Endothelial cell of umbilical vein (primary cell): Measurements from ENCODE around the gene WDR86. TPM values are rescaled to one million over a fixed set of nuclear protein-coding genes. Genes with fewer than 3 reads are reported as not detected.

Experiments
- BruUV-seq: library from RNA; stranded (reverse); fragments of 400-500 nt; replicated peaks from 2 replicates; lab custom pipeline; 2021; lab: Mats Ljungman, UMichigan
- CTCF ChIA-PET: fragments of 300-600, 350-600 bp; sonication (Branson Sonifier 250); formaldehyde crosslinking; loops from one replicate; lab custom pipeline; 2021; ENCODE audit warnings: antibody characterized with exemption, inconsistent platforms; lab: Charles Lee
- POLR2A ChIA-PET: fragments of 300-600, 350-600 bp; sonication (Branson Sonifier 250); formaldehyde crosslinking; loops from one replicate; lab custom pipeline; 2021; ENCODE audit warnings: antibody characterized with exemption, inconsistent platforms; lab: Charles Lee
- DNase-seq: peaks from one replicate; pipeline ENCODE4 v3.0.0-alpha.2; 2011; ENCODE audit warnings: low read depth, low spot score
- FAIRE-seq: peaks from 2 replicates; lab custom pipeline; 2011; peaks lifted over from hg19 to GRCh38; lab: Jason Lieb, UNC
- H2AFZ ChIP-seq: 2 replicates; pipeline ENCODE4 v1.6.0; 2012; ENCODE audit warnings: low read depth, low read length, control low read depth, inconsistent platforms
- H3K27ac ChIP-seq: 2 replicates; pipeline ENCODE4 v1.5.1; 2011; ENCODE audit warnings: low read depth, mild to moderate bottlenecking, control low read depth, low read length, moderate library complexity; ENCODE audit not compliant: insufficient read depth
- H3K27me3 ChIP-seq, 2 experiments: 2 replicates each; pipeline versions ENCODE4 v1.6.0 to v1.6.1; 2011; ENCODE audit warnings: low read length in 2 of 2, mixed read lengths in 1 of 2; ENCODE audit not compliant: control insufficient read depth in 2 of 2, insufficient read depth in 2 of 2
- H3K36me3 ChIP-seq, 2 experiments: 2 replicates in 1 of 2; 3 replicates in 1 of 2; pipeline ENCODE4 v1.5.1; 2011; ENCODE audit warnings: low read length in 2 of 2, mild to moderate bottlenecking in 1 of 2, moderate library complexity in 1 of 2; ENCODE audit not compliant: control insufficient read depth in 2 of 2, insufficient read depth in 2 of 2; ENCODE audit errors: extremely low read depth in 1 of 2
- H3K4me1 ChIP-seq: 3 replicates; pipeline ENCODE4 v1.5.1; 2011; ENCODE audit warnings: mild to moderate bottlenecking, low read length; ENCODE audit not compliant: control insufficient read depth, insufficient read depth; ENCODE audit errors: extremely low read depth
- H3K4me2 ChIP-seq: 2 replicates; pipeline ENCODE4 v1.6.1; 2011; ENCODE audit warnings: low read length, control low read depth, mixed read lengths; ENCODE audit not compliant: insufficient read depth
- H3K4me3 ChIP-seq, 3 experiments: fragments of 200-600 bp in 1 of 3; sonication (generic), shearing (Covaris generic) in 1 of 3; replicated peaks in 1 of 3; 2 replicates each; pipeline ENCODE4 v1.5.1; 2011 to 2016; ENCODE audit warnings: control low read depth in 3 of 3, low read length in 3 of 3, mild to moderate bottlenecking in 2 of 3, inconsistent platforms in 1 of 3, low read depth in 1 of 3, moderate library complexity in 1 of 3; ENCODE audit not compliant: insufficient read depth in 1 of 3
- H3K79me2 ChIP-seq: 2 replicates; pipeline ENCODE4 v1.6.0; 2012; ENCODE audit warnings: low read length, inconsistent platforms; ENCODE audit not compliant: control insufficient read depth, insufficient read depth
- H3K9ac ChIP-seq: replicated peaks from 2 replicates; pipeline ENCODE3; 2011; ENCODE audit warnings: low read length, control low read depth; ENCODE audit not compliant: insufficient read depth; ENCODE audit errors: extremely low read depth
- H3K9me1 ChIP-seq: replicated peaks from 3 replicates; pipeline ENCODE4 v1.6.0; 2011; ENCODE audit warnings: mild to moderate bottlenecking, low read length; ENCODE audit not compliant: control insufficient read depth, insufficient read depth; ENCODE audit errors: extremely low read depth
- H3K9me3 ChIP-seq: replicated peaks from 2 replicates; pipeline ENCODE4 v1.5.1; 2012; ENCODE audit warnings: low read length, inconsistent platforms; ENCODE audit not compliant: control insufficient read depth, insufficient read depth
- H4K20me1 ChIP-seq: replicated peaks from 2 replicates; pipeline ENCODE3; 2011; ENCODE audit warnings: mild to moderate bottlenecking, low read length; ENCODE audit not compliant: control insufficient read depth, insufficient read depth; ENCODE audit errors: extremely low read depth
- EZH2 ChIP-seq: IDR thresholded peaks from 2 replicates; pipeline ENCODE4 v1.6.1; 2012; ENCODE audit warnings: borderline replicate concordance, low read depth, mild to moderate bottlenecking, moderate library complexity, low read length, inconsistent platforms; ENCODE audit not compliant: severe bottlenecking
- FOS ChIP-seq: IDR thresholded peaks from 2 replicates; pipeline ENCODE4 v1.6.1; 2011; ENCODE audit warnings: mild to moderate bottlenecking, low read length, moderate library complexity, borderline replicate concordance; ENCODE audit not compliant: insufficient read depth
- GATA2 ChIP-seq: IDR thresholded peaks from 2 replicates; pipeline ENCODE4 v1.7.0; 2011; ENCODE audit warnings: low read depth, mild to moderate bottlenecking, moderate library complexity, mixed read lengths, low read length; ENCODE audit not compliant: insufficient read length, insufficient read depth
- JUN ChIP-seq: IDR thresholded peaks from 2 replicates; pipeline ENCODE4 v1.6.1; 2011; ENCODE audit warnings: borderline replicate concordance, low read depth; ENCODE audit not compliant: insufficient read length, insufficient read depth
- MYC ChIP-seq: IDR thresholded peaks from one replicate; pipeline ENCODE4 v1.6.1; 2011; ENCODE audit warnings: mild to moderate bottlenecking, low read depth, low read length
- POLR2A ChIP-seq: IDR thresholded peaks from 2 replicates; pipeline ENCODE4 v1.6.1; 2012; ENCODE audit warnings: low read depth, mild to moderate bottlenecking, control low read depth, low read length
- POLR2AphosphoS5 ChIP-seq: IDR thresholded peaks from 2 replicates; pipeline ENCODE4 v1.6.1; 2012; ENCODE audit warnings: low read depth, mild to moderate bottlenecking, control low read depth, low read length, moderate library complexity; ENCODE audit not compliant: insufficient read depth
- dilution Hi-C: fragments of 300-500 bp; cut with MboI; formaldehyde crosslinking; loops from one replicate; pipeline ENCODE4 v1.15.0; 2019; ENCODE audit warnings: low sequenced_read_pairs; ENCODE audit not compliant: extremely low pct_ligation_motif_present
- intact Hi-C: fragments of 100-400 bp; cut with micrococcal nuclease; formaldehyde crosslinking; loops from one replicate; pipeline ENCODE4 v1.10.0; 2022
- polyA plus RNA-seq, 4 experiments: library from polyadenylated mRNA; depleted of rRNA in 3 of 4; stranded (reverse) in 3 of 4; unstranded in 1 of 4; fragments of >200 nt; gene quantifications; 2 replicates each; pipeline versions ENCODE4 v1.2.1 to v1.2.3, GENCODE V29; 2011 to 2012; ENCODE audit warnings: missing spikeins in 1 of 4
- total RNA-seq: library from RNA; stranded (reverse); gene quantifications from 2 replicates; pipeline ENCODE4 v1.2.3, GENCODE V29; 2021
- TF ChIP-seq, protein P1 (sequence below): IDR thresholded peaks from 2 replicates; pipeline ENCODE4 v1.6.1; 2011; ENCODE audit not compliant: insufficient read depth, insufficient read length
- TF ChIP-seq, protein P2 (sequence below), 2 donors: IDR thresholded peaks; 1 replicate in 1 of 2; 2 replicates in 1 of 2; pipeline ENCODE4 v1.5.1; 2011; ENCODE audit warnings: low read length in 2 of 2, mild to moderate bottlenecking in 2 of 2, moderate library complexity in 2 of 2, control low read depth in 1 of 2, inconsistent platforms in 1 of 2, low read depth in 1 of 2; ENCODE audit not compliant: insufficient read depth in 1 of 2; ENCODE audit errors: extremely low read depth in 1 of 2

Gene WDR86
- total and polyA plus RNA-seq, 2 donors (not counting 3 experiments of a cell fraction or from before 2014, with no cell fraction given), result not detected

DNA sequence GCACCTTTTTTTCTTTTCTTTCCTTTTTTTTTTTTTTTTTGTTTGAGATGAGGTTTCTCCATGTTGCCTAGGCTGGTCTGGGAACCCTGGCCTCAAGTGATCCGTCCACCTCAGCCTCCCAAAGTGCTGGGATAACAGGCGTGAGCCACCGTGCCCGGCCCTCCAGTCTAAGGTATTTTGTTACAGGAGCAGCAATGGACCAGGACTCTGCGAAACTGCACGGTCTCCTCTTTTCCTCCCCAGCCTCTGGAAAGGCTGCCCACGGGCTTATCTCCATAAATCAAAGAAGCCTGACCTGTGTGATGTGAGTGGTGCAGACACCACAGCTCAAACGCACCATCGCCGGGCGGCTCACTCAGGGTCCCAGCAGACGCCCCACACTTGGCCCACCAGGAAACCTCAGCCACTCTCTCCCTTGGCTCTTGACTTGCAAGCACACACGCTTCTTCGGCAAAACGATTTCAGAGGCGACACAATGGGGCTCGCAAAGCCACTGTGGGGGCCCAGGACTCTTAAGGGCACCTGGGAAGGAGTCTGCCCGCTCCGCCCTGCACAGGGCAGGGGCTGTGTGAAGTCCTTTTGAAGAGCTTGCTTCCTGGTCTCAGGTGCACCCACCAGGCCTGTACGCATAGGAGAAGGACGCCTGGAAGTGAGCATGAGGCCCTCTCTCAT, 20.6 kb downstream of the WDR86 start:
- no peak overlapping the region for H3K4me3 ChIP-seq
- H3K36me3 ChIP-seq, result no peaks in the 10 kb centered on the region
- FAIRE-seq (no peak), DNase-seq (no peak)
- dilution Hi-C loops (no loop called here), intact Hi-C loops (no loop called here)
- no TSS peak for BruUV-seq
- CTCF ChIA-PET, result interaction anchor here (1.0 kb wide), 1 partner anchor 59 kb away, joined by 4 read pairs; no protein-coding TSS in a partner anchor
- no peak overlapping the region for H2AFZ ChIP-seq
- H3K4me2 ChIP-seq, result no peak overlapping the region
- H3K79me2 ChIP-seq, result no peaks in the 10 kb centered on the region
- no peaks in the 10 kb centered on the region for H3K9me1 ChIP-seq
- no peaks in the 10 kb centered on the region for H3K4me1 ChIP-seq
- H3K27ac ChIP-seq, result no peak overlapping the region
- H4K20me1 ChIP-seq, result no peaks in the 10 kb centered on the region
- TF ChIP-seq POLR2AphosphoS5 (no peak), EZH2 (no peak), MYC (no peak), POLR2A (no peak), GATA2 (no peak), JUN (no peak), FOS (no peak)
- TF ChIP-seq, protein P1, sequence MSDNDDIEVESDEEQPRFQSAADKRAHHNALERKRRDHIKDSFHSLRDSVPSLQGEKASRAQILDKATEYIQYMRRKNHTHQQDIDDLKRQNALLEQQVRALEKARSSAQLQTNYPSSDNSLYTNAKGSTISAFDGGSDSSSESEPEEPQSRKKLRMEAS, result no peak
- TF ChIP-seq, protein P2, sequence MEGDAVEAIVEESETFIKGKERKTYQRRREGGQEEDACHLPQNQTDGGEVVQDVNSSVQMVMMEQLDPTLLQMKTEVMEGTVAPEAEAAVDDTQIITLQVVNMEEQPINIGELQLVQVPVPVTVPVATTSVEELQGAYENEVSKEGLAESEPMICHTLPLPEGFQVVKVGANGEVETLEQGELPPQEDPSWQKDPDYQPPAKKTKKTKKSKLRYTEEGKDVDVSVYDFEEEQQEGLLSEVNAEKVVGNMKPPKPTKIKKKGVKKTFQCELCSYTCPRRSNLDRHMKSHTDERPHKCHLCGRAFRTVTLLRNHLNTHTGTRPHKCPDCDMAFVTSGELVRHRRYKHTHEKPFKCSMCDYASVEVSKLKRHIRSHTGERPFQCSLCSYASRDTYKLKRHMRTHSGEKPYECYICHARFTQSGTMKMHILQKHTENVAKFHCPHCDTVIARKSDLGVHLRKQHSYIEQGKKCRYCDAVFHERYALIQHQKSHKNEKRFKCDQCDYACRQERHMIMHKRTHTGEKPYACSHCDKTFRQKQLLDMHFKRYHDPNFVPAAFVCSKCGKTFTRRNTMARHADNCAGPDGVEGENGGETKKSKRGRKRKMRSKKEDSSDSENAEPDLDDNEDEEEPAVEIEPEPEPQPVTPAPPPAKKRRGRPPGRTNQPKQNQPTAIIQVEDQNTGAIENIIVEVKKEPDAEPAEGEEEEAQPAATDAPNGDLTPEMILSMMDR (IDR thresholded peaks at IDR 0.05; ENCODE audit: extremely low read depth in 1 of 2, insufficient read depth in 1 of 2, low read depth in 1 of 2, low read length in 2 of 2), result no peak
- POLR2A ChIA-PET, result no interaction called here
- no peak overlapping the region for H3K9ac ChIP-seq
- peaks cover 0 to 2% of the 10 kb centered on the region in 2 experiments for H3K27me3 ChIP-seq
- no peaks in the 10 kb centered on the region for H3K9me3 ChIP-seq
